HFFc6 (cell line): Measurements from ENCODE around the gene KRT9. TPM values are rescaled to one million over a fixed set of nuclear protein-coding genes. Genes with fewer than 3 reads are reported as not detected.
"Not testable (repeated sequence)": the region's sequence is repeated elsewhere in the genome, so short reads cannot be mapped to it uniquely, and the experiment has no call there.

Experiments
- DNase-seq: peaks from one replicate; pipeline ENCODE4 v3.0.0-alpha.2; 2018
- H3K27ac Mint-ChIP-seq: 2 replicates; pipeline ENCODE4 v1.8.0; 2020; ENCODE audit warnings: mild to moderate bottlenecking, mixed read lengths
- H3K27me3 Mint-ChIP-seq: 2 replicates; pipeline ENCODE4 v1.8.0; 2021; ENCODE audit warnings: mild to moderate bottlenecking, moderate library complexity, mixed read lengths; ENCODE audit not compliant: insufficient read depth
- H3K36me3 Mint-ChIP-seq: 2 replicates; pipeline ENCODE4 v1.8.0; 2021; ENCODE audit warnings: low read depth, mixed read lengths
- H3K4me1 Mint-ChIP-seq: 2 replicates; pipeline ENCODE4 v1.8.0; 2020; ENCODE audit warnings: low read depth, mixed read lengths
- H3K4me3 Mint-ChIP-seq: 2 replicates; pipeline ENCODE4 v1.8.0; 2020; ENCODE audit warnings: mild to moderate bottlenecking, moderate library complexity, mixed read lengths
- H3K9me3 Mint-ChIP-seq: 2 replicates; pipeline ENCODE4 v1.8.0; 2020; ENCODE audit warnings: mild to moderate bottlenecking, mixed read lengths
- total RNA-seq, 6 experiments: library from RNA; stranded (reverse); fragmentation: NEBNext Ultra II Directional; extraction: Animal tissue kit (Norgen Biotek cat#: 25700); gene quantifications; 2 replicates in 1 of 6; 3 replicates in 5 of 6; pipeline ENCODE4 v1.2.3, GENCODE V29; 2021
- TF ChIP-seq, protein P1 (sequence below): fragments of 200-600 bp; sonication (generic); IDR thresholded peaks from 2 replicates; pipeline ENCODE4 v1.5.0; 2021; ENCODE audit warnings: antibody characterized with exemption, mild to moderate bottlenecking

Gene KRT9
- total RNA-seq, 6 experiments from 2014 or later = not detected

DNA sequence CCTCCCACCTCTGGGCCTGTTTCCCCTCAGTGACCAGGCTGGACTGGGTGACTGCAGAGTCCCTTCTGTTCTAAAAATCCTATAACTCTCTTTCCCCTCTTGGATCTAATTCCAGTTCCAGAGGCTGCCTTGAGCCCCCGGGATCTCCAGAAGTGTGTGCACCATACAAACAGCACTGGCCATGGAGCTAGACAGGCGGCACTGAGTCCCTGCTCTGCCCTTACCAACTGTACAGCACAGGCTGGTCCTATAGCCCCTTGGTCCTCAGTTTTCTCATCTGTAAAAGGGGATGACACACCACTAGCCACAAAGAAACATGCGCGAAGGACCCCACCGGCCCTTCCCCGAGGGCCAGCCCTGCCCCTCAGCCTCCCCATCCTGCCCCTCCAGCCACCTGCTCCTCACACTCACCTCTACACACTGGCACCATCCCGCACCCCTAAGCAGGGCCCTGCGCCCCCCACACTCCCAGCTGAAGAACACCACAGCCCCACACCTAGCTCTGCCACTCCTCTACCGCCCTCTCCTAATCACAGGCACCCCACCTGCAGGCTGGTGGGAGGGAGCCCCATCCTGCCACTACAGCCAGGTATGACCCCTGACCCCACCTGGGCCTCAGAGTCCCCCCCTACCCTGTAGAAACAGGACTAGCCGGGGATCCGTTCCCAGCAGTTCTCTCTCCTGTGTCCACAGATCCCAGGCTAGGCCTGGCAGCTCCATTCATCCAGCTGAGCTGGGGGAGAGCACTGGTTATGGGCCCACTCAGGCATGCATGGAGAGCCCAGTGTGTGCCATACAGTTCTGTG, 41.6 kb upstream of the KRT9 start:
- Mint-ChIP-seq H3K4me3 (no peak overlapping the region), H3K9me3 (no peaks in the 10 kb centered on the region), H3K27ac (no peak overlapping the region), H3K4me1 (peaks cover 14% of the 10 kb centered on the region), H3K36me3 (no peaks in the 10 kb centered on the region), H3K27me3 (peaks cover 33% of the 10 kb centered on the region)
- DNase-seq = no peak
- TF ChIP-seq, protein P1, sequence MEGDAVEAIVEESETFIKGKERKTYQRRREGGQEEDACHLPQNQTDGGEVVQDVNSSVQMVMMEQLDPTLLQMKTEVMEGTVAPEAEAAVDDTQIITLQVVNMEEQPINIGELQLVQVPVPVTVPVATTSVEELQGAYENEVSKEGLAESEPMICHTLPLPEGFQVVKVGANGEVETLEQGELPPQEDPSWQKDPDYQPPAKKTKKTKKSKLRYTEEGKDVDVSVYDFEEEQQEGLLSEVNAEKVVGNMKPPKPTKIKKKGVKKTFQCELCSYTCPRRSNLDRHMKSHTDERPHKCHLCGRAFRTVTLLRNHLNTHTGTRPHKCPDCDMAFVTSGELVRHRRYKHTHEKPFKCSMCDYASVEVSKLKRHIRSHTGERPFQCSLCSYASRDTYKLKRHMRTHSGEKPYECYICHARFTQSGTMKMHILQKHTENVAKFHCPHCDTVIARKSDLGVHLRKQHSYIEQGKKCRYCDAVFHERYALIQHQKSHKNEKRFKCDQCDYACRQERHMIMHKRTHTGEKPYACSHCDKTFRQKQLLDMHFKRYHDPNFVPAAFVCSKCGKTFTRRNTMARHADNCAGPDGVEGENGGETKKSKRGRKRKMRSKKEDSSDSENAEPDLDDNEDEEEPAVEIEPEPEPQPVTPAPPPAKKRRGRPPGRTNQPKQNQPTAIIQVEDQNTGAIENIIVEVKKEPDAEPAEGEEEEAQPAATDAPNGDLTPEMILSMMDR = no peak

GRCh38 chr17:41612376-41613160, 40.7 kb upstream of the KRT9 start, which contains the start of gene KRT16:
Gene KRT16 (minus strand): TSS chr17:41612767. CDS start chr17:41612688, 79 bp downstream.
- not testable (repeated sequence) for H3K27ac Mint-ChIP-seq, H3K36me3 Mint-ChIP-seq, H3K9me3 Mint-ChIP-seq, H3K4me3 Mint-ChIP-seq
- peaks cover 14% of the 10 kb centered on the region for H3K4me1 Mint-ChIP-seq
- peaks cover 32% of the 10 kb centered on the region for H3K27me3 Mint-ChIP-seq
- DNase-seq = peak; percentile 63

- peaks cover 16% of the 10 kb centered on the region for H3K36me3 Mint-ChIP-seq
Measured at GRCh38 chr17:41610965-41611640, 39.2 kb upstream of the KRT9 start.

GRCh38 chr17:41610061-41610517, 38.2 kb upstream of the KRT9 start:
- Mint-ChIP-seq H3K4me1 (peaks cover 14% of the 10 kb centered on the region), H3K27me3 (peaks cover 30% of the 10 kb centered on the region), H3K36me3 (peaks cover 20% of the 10 kb centered on the region), H3K9me3 (peaks cover 23% of the 10 kb centered on the region)
- not testable (repeated sequence) for H3K27ac Mint-ChIP-seq, H3K4me3 Mint-ChIP-seq, DNase-seq
- TF ChIP-seq, protein P1 = peak; percentile 68

More at GRCh38 chr17:41610965-41611640, 39.2 kb upstream of the KRT9 start:
- TF ChIP-seq, protein P1 = no peak
- peaks cover 19% of the 10 kb centered on the region for H3K9me3 Mint-ChIP-seq
- no peak for DNase-seq
- peaks cover 14% of the 10 kb centered on the region for H3K4me1 Mint-ChIP-seq
- H3K4me3 Mint-ChIP-seq = no peak overlapping the region
- no peak overlapping the region for H3K27ac Mint-ChIP-seq
- peaks cover 21% of the 10 kb centered on the region for H3K27me3 Mint-ChIP-seq

DNA sequence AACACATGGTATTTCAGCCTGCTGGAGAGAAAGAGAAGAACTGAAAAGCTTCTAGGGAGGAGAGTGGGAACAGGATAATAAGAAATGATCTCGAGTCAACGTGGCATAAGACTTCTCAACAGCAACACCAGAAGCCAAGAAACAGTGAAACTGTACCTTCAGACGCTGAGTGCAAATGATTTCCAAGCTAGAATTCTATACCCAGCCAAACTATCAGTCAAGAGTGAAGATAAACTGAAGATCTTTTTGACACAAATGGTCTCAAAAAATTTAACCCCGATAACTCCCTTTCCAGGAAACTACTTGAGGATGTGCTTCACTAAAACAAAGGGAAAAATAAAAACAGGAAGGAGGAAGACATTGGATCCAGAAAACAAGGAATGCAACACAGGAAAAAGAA, 35.1 kb upstream of the KRT9 start:
- Mint-ChIP-seq H3K36me3 (peaks cover 20% of the 10 kb centered on the region), H3K9me3 (peaks cover 23% of the 10 kb centered on the region), H3K27me3 (peaks cover 34% of the 10 kb centered on the region)
- not testable (repeated sequence) for H3K4me3 Mint-ChIP-seq, H3K27ac Mint-ChIP-seq, H3K4me1 Mint-ChIP-seq, DNase-seq

DNA sequence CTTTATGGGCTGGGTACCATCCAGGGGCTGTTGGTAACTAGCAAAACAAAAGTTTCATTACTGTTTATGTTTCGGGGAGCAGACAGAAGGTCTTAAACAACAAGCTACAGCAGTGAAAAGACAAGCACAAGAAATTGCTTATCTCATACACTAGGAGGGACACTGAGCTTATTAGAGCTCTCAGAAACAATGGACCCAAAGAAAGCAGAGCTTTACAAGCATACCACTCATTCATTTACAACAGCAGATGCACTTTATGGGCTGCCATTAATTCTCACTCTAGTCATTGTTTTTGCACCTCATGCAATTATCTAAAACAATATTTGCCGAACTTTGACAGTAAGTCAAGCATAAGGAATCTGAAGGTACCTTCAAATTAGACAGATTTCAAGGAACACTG, 30.7 kb upstream of the KRT9 start:
- peaks cover 29% of the 10 kb centered on the region for H3K27me3 Mint-ChIP-seq
- no peak for DNase-seq
- H3K4me1 Mint-ChIP-seq = no peaks in the 10 kb centered on the region
- TF ChIP-seq, protein P1 = no peak
- H3K36me3 Mint-ChIP-seq = peaks cover 17% of the 10 kb centered on the region
- no peak overlapping the region for H3K27ac Mint-ChIP-seq
- no peak overlapping the region for H3K4me3 Mint-ChIP-seq
- H3K9me3 Mint-ChIP-seq = peaks cover 19% of the 10 kb centered on the region
